ENCODE data around the gene SLC22A8. TPM values are rescaled to one million over a fixed set of nuclear protein-coding genes. Genes with fewer than 3 reads are reported as not detected.
"Not testable (repeated sequence)": the region's sequence is repeated elsewhere in the genome, so short reads cannot be mapped to it uniquely, and the experiment has no call there.

The SLC22A8 gene, protein sequence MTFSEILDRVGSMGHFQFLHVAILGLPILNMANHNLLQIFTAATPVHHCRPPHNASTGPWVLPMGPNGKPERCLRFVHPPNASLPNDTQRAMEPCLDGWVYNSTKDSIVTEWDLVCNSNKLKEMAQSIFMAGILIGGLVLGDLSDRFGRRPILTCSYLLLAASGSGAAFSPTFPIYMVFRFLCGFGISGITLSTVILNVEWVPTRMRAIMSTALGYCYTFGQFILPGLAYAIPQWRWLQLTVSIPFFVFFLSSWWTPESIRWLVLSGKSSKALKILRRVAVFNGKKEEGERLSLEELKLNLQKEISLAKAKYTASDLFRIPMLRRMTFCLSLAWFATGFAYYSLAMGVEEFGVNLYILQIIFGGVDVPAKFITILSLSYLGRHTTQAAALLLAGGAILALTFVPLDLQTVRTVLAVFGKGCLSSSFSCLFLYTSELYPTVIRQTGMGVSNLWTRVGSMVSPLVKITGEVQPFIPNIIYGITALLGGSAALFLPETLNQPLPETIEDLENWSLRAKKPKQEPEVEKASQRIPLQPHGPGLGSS
- not detected for polyA plus RNA-seq

GRCh38 chr11:63015521-63016215 lies at the start of gene SLC22A8:
Gene SLC22A8 (minus strand): TSS chr11:63015841. CDS start chr11:63014958, 883 bp downstream.
- Histone ChIP-seq H3K9me3 (ENCODE audit: control insufficient read depth in 2 of 2, insufficient read depth in 1 of 2, low read depth in 1 of 2, low read length in 1 of 2) (no peaks in the 10 kb centered on the region), H3K36me3 (ENCODE audit: control insufficient read depth in 2 of 2, insufficient read depth in 2 of 2, low read length in 1 of 2) (no peaks in the 10 kb centered on the region), H3K27me3 (ENCODE audit: control insufficient read depth in 1 of 2, insufficient read depth in 2 of 2, low read length in 2 of 2) (no peaks in the 10 kb centered on the region), H3K4me3 (ENCODE audit: low read depth in 1 of 2, low read length in 2 of 2) (no peak within 1 kb of the TSS), H3K27ac (ENCODE audit: low read depth in 2 of 2, low read length in 1 of 2) (no peak within 1 kb of the TSS), H3K4me1 (ENCODE audit: control insufficient read depth in 2 of 2, insufficient read depth in 2 of 2, low read length in 1 of 2) (peaks cover 2 to 6% of the 10 kb centered on the region in 2 donors)
- WGBS, 2 donors = 62 to 63% methylated on average over 18 of the region's 18 CpGs

- not testable (repeated sequence) for H3K27ac ChIP-seq (ENCODE audit: low read depth in 2 of 2, low read length in 1 of 2); H3K9me3 ChIP-seq (ENCODE audit: control insufficient read depth in 2 of 2, insufficient read depth in 1 of 2, low read depth in 1 of 2, low read length in 1 of 2); H3K4me1 ChIP-seq (ENCODE audit: control insufficient read depth in 2 of 2, insufficient read depth in 2 of 2, low read length in 1 of 2); H3K4me3 ChIP-seq (ENCODE audit: low read depth in 1 of 2, low read length in 2 of 2); H3K27me3 ChIP-seq (ENCODE audit: control insufficient read depth in 1 of 2, insufficient read depth in 2 of 2, low read length in 2 of 2); H3K36me3 ChIP-seq (ENCODE audit: control insufficient read depth in 2 of 2, insufficient read depth in 2 of 2, low read length in 1 of 2)
- 45 to 53% methylated on average over 1 of the region's 1 CpG for whole genome bisulfite sequencing, 2 donors
These were observed 30.6 kb upstream of the SLC22A8 start for GRCh38 chr11:63046203-63046602.

GRCh38 chr11:63042596-63042995 lies 27.0 kb upstream of the SLC22A8 start:
- WGBS, 2 donors = 91 to 95% methylated on average over 3 of the region's 3 CpGs
- H3K27ac ChIP-seq (ENCODE audit: low read depth in 2 of 2, low read length in 1 of 2) = no peak overlapping the region
- no peak overlapping the region for H3K4me3 ChIP-seq (ENCODE audit: low read depth in 1 of 2, low read length in 2 of 2)
- H3K9me3 ChIP-seq (ENCODE audit: control insufficient read depth in 2 of 2, insufficient read depth in 1 of 2, low read depth in 1 of 2, low read length in 1 of 2) = no peaks in the 10 kb centered on the region
- H3K27me3 ChIP-seq (ENCODE audit: control insufficient read depth in 1 of 2, insufficient read depth in 2 of 2, low read length in 2 of 2) = no peaks in the 10 kb centered on the region
- no peaks in the 10 kb centered on the region for H3K4me1 ChIP-seq (ENCODE audit: control insufficient read depth in 2 of 2, insufficient read depth in 2 of 2, low read length in 1 of 2)
- no peaks in the 10 kb centered on the region for H3K36me3 ChIP-seq (ENCODE audit: control insufficient read depth in 2 of 2, insufficient read depth in 2 of 2, low read length in 1 of 2)

DNA sequence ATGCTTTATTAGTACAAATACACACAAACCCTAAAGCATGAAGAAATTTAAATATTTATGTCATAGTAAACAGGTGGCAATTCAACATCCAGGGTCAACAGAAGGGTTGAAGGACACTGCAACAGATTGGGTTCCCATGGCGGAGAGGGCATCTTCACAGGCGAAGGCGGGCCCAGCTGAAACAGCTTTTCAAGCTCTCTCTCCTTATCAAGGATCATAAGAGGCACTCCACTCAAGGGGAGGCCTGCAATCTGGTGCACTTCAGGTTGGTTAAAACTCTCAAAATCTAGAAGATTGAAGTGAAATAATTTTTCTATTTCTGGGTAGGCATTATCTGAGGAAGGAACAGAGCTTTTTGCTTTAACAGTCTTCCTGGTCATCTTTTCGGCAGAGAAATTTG lies 16.8 kb upstream of the SLC22A8 start:
- no peaks in the 10 kb centered on the region for H3K27me3 ChIP-seq (ENCODE audit: control insufficient read depth in 1 of 2, insufficient read depth in 2 of 2, low read length in 2 of 2)
- H3K4me3 ChIP-seq (ENCODE audit: low read depth in 1 of 2, low read length in 2 of 2) = no peak overlapping the region
- 97% methylated on average over 4 of the region's 4 CpGs for WGBS, 2 donors
- no peaks in the 10 kb centered on the region for H3K4me1 ChIP-seq (ENCODE audit: control insufficient read depth in 2 of 2, insufficient read depth in 2 of 2, low read length in 1 of 2)
- H3K9me3 ChIP-seq (ENCODE audit: control insufficient read depth in 2 of 2, insufficient read depth in 1 of 2, low read depth in 1 of 2, low read length in 1 of 2) = no peaks in the 10 kb centered on the region
- H3K36me3 ChIP-seq (ENCODE audit: control insufficient read depth in 2 of 2, insufficient read depth in 2 of 2, low read length in 1 of 2) = no peaks in the 10 kb centered on the region
- no peak overlapping the region for H3K27ac ChIP-seq (ENCODE audit: low read depth in 2 of 2, low read length in 1 of 2)

- Histone ChIP-seq H3K4me3 (ENCODE audit: low read depth in 1 of 2, low read length in 2 of 2) (no peak overlapping the region), H3K27ac (ENCODE audit: low read depth in 2 of 2, low read length in 1 of 2) (peak overlapping the region in 1 of 2 donors; percentile 26), H3K4me1 (ENCODE audit: control insufficient read depth in 2 of 2, insufficient read depth in 2 of 2, low read length in 1 of 2) (peaks cover 2 to 3% of the 10 kb centered on the region in 2 donors), H3K27me3 (ENCODE audit: control insufficient read depth in 1 of 2, insufficient read depth in 2 of 2, low read length in 2 of 2) (no peaks in the 10 kb centered on the region), H3K9me3 (ENCODE audit: control insufficient read depth in 2 of 2, insufficient read depth in 1 of 2, low read depth in 1 of 2, low read length in 1 of 2) (no peaks in the 10 kb centered on the region), H3K36me3 (ENCODE audit: control insufficient read depth in 2 of 2, insufficient read depth in 2 of 2, low read length in 1 of 2) (no peaks in the 10 kb centered on the region)
- 13 to 17% methylated on average over 19 of the region's 19 CpGs for WGBS, 2 donors
These were observed 8.4 kb upstream of the SLC22A8 start for GRCh38 chr11:63023841-63024648.

- Histone ChIP-seq H3K27ac (ENCODE audit: low read depth in 2 of 2, low read length in 1 of 2) (no peak overlapping the region), H3K9me3 (ENCODE audit: control insufficient read depth in 2 of 2, insufficient read depth in 1 of 2, low read depth in 1 of 2, low read length in 1 of 2) (no peaks in the 10 kb centered on the region)
These were observed 7.7 kb upstream of the SLC22A8 start for GRCh38 chr11:63023222-63023814.

GRCh38 chr11:63022441-63022840 lies 6.8 kb upstream of the SLC22A8 start:
- H3K9me3 ChIP-seq (ENCODE audit: control insufficient read depth in 2 of 2, insufficient read depth in 1 of 2, low read depth in 1 of 2, low read length in 1 of 2) = no peaks in the 10 kb centered on the region
- no peak overlapping the region for H3K27ac ChIP-seq (ENCODE audit: low read depth in 2 of 2, low read length in 1 of 2)
- no peaks in the 10 kb centered on the region for H3K36me3 ChIP-seq (ENCODE audit: control insufficient read depth in 2 of 2, insufficient read depth in 2 of 2, low read length in 1 of 2)
- no peak overlapping the region for H3K4me3 ChIP-seq (ENCODE audit: low read depth in 1 of 2, low read length in 2 of 2)
- WGBS, 2 donors = 77 to 80% methylated on average over 6 of the region's 6 CpGs
- H3K27me3 ChIP-seq (ENCODE audit: control insufficient read depth in 1 of 2, insufficient read depth in 2 of 2, low read length in 2 of 2) = no peaks in the 10 kb centered on the region
- H3K4me1 ChIP-seq (ENCODE audit: control insufficient read depth in 2 of 2, insufficient read depth in 2 of 2, low read length in 1 of 2) = peaks cover 2 to 3% of the 10 kb centered on the region in 2 donors

More at GRCh38 chr11:63023222-63023814, 7.7 kb upstream of the SLC22A8 start:
- Histone ChIP-seq H3K27me3 (ENCODE audit: control insufficient read depth in 1 of 2, insufficient read depth in 2 of 2, low read length in 2 of 2) (no peaks in the 10 kb centered on the region), H3K4me1 (ENCODE audit: control insufficient read depth in 2 of 2, insufficient read depth in 2 of 2, low read length in 1 of 2) (peaks cover 2 to 3% of the 10 kb centered on the region in 2 donors), H3K4me3 (ENCODE audit: low read depth in 1 of 2, low read length in 2 of 2) (no peak overlapping the region), H3K36me3 (ENCODE audit: control insufficient read depth in 2 of 2, insufficient read depth in 2 of 2, low read length in 1 of 2) (no peaks in the 10 kb centered on the region)
- 83% methylated on average over 11 of the region's 11 CpGs for WGBS, 2 donors

GRCh38 chr11:63020671-63021291 lies 5.1 kb upstream of the SLC22A8 start:
- Histone ChIP-seq H3K9me3 (ENCODE audit: control insufficient read depth in 2 of 2, insufficient read depth in 1 of 2, low read depth in 1 of 2, low read length in 1 of 2) (no peaks in the 10 kb centered on the region), H3K27ac (ENCODE audit: low read depth in 2 of 2, low read length in 1 of 2) (no peak overlapping the region), H3K4me1 (ENCODE audit: control insufficient read depth in 2 of 2, insufficient read depth in 2 of 2, low read length in 1 of 2) (peaks cover 2 to 8% of the 10 kb centered on the region in 2 donors), H3K36me3 (ENCODE audit: control insufficient read depth in 2 of 2, insufficient read depth in 2 of 2, low read length in 1 of 2) (no peaks in the 10 kb centered on the region), H3K27me3 (ENCODE audit: control insufficient read depth in 1 of 2, insufficient read depth in 2 of 2, low read length in 2 of 2) (no peaks in the 10 kb centered on the region), H3K4me3 (ENCODE audit: low read depth in 1 of 2, low read length in 2 of 2) (no peak overlapping the region)
- 44 to 45% methylated on average over 24 of the region's 24 CpGs for WGBS, 2 donors

All from esophagus (tissue), 2 donors.